ENCODE measurements around the gene COL18A1.

DNA sequence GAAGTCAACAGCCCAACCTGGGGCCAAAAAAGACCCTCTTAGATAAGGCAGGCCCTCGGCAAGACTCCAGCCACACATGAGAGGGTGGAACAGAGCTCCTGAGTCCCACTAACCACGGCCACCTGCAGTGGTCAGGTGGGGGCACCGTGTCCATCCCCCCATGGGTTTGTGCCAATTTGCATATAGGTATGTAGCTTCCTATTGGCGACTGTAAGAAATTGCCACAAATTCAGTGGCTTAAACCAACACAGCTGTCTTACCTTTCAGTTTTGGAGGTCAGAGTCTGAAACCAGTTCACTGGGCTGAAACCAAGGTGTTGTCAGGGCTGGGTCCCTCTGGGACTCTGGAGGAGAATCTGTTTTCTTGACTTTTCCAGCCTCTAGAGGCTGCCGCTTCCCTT lies 59.3 kb downstream of the COL18A1 start:
- TF ChIP-seq, protein P1, sequence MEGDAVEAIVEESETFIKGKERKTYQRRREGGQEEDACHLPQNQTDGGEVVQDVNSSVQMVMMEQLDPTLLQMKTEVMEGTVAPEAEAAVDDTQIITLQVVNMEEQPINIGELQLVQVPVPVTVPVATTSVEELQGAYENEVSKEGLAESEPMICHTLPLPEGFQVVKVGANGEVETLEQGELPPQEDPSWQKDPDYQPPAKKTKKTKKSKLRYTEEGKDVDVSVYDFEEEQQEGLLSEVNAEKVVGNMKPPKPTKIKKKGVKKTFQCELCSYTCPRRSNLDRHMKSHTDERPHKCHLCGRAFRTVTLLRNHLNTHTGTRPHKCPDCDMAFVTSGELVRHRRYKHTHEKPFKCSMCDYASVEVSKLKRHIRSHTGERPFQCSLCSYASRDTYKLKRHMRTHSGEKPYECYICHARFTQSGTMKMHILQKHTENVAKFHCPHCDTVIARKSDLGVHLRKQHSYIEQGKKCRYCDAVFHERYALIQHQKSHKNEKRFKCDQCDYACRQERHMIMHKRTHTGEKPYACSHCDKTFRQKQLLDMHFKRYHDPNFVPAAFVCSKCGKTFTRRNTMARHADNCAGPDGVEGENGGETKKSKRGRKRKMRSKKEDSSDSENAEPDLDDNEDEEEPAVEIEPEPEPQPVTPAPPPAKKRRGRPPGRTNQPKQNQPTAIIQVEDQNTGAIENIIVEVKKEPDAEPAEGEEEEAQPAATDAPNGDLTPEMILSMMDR (IDR thresholded peaks at IDR 0.05; ENCODE audit: low read depth, low read length, missing input control): no peak
- no peak for TF ChIP-seq RAD21 (IDR thresholded peaks at IDR 0.05)
- TF ChIP-seq, protein P2, sequence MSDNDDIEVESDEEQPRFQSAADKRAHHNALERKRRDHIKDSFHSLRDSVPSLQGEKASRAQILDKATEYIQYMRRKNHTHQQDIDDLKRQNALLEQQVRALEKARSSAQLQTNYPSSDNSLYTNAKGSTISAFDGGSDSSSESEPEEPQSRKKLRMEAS (IDR thresholded peaks at IDR 0.05): no peak
- no peak for TF ChIP-seq GABPA (IDR thresholded peaks at IDR 0.05 in 1 of 2, conservative IDR thresholded peaks at IDR 0.05 in 1 of 2)
- no peak for TF ChIP-seq YY1 (IDR thresholded peaks at IDR 0.05)

All from liver (tissue), 3 donors.